ENCODE data around the gene PNPLA7. TPM values are rescaled to one million over a fixed set of nuclear protein-coding genes. Genes with fewer than 3 reads are reported as not detected.

PNPLA7 gene
- total RNA-seq, 1 experiment from 2014 or later = 1.8 TPM

DNA sequence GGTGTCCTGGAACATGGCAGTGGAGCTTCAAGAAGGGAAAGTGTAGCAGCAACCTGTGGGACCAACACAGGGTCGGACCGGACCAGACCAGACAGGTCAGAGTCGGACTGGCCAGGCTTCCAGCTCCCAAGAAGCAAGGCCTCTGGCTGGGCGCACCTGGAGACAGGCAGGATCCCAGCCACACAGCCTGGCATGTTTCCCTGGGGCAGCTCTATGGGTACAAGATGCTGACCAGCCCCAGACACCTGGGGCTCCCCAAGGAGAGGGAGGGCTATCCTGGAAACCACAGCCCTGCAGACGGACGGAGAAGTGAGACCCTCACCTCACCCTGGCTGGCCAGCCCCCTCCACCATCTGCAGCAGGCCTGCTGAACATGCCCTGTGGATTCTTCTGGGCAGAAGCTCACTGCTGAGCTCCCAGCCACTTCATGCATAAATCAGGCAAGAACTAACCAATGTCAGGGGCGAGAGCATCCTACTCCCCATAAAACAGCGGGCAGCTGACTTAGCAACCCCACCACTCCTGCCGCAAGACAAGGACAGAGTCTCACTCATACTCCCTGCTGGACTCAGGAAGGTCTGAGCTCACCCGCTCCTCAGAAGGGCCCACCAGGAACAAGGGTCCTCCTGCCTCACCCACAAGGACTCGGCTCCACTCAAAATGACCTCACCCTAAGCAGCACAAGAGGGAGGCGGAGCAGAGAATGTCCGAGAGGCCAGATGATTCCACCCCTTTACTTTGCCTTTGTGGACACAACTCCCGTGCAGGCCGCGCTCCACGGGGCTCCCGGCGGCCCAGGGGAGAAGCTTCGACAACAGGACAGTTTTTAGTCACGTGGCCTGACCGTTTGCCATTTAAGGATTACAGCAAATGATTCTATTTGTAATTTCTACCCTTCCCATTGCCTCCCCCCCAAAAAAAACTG, 31.4 kb upstream of the PNPLA7 start:
- no peak overlapping the region for H3K4me2 ChIP-seq (ENCODE audit: low read length)
- peaks cover 67% of the 10 kb centered on the region for H3K79me2 ChIP-seq (ENCODE audit: insufficient read depth, low read length)
- H4K20me1 ChIP-seq (ENCODE audit: insufficient read depth) = no peaks in the 10 kb centered on the region
- H3K36me3 ChIP-seq (ENCODE audit: control insufficient read depth in 1 of 2, insufficient read depth in 2 of 2, low read length in 2 of 2) = peaks cover 17 to 46% of the 10 kb centered on the region in 2 experiments; a peak in 3 of 4 replicates
- no peaks in the 10 kb centered on the region for H3K27me3 ChIP-seq (ENCODE audit: insufficient read depth, low read length)
- no TSS peak for BruUV-seq (replicated peaks)
- TF ChIP-seq RAD21 (IDR thresholded peaks at IDR 0.05; ENCODE audit: low read depth) (no peak), FOSL1 (IDR thresholded peaks at IDR 0.05; ENCODE audit: low read depth) (no peak), SRF (IDR thresholded peaks at IDR 0.05; ENCODE audit: low read depth) (no peak), EGR1 (IDR thresholded peaks at IDR 0.05; ENCODE audit: low read depth) (no peak), SP1 (IDR thresholded peaks at IDR 0.05; ENCODE audit: low read depth) (no peak), EZH2phosphoT487 (IDR thresholded peaks at IDR 0.05; ENCODE audit: borderline replicate concordance) (no peak), CBX3 (IDR thresholded peaks at IDR 0.05; ENCODE audit: low read depth) (no peak), EZH2 (IDR thresholded peaks at IDR 0.05) (no peak)
- TF ChIP-seq, protein P1, sequence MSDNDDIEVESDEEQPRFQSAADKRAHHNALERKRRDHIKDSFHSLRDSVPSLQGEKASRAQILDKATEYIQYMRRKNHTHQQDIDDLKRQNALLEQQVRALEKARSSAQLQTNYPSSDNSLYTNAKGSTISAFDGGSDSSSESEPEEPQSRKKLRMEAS (IDR thresholded peaks at IDR 0.05) = no peak
- TF ChIP-seq, protein P2, sequence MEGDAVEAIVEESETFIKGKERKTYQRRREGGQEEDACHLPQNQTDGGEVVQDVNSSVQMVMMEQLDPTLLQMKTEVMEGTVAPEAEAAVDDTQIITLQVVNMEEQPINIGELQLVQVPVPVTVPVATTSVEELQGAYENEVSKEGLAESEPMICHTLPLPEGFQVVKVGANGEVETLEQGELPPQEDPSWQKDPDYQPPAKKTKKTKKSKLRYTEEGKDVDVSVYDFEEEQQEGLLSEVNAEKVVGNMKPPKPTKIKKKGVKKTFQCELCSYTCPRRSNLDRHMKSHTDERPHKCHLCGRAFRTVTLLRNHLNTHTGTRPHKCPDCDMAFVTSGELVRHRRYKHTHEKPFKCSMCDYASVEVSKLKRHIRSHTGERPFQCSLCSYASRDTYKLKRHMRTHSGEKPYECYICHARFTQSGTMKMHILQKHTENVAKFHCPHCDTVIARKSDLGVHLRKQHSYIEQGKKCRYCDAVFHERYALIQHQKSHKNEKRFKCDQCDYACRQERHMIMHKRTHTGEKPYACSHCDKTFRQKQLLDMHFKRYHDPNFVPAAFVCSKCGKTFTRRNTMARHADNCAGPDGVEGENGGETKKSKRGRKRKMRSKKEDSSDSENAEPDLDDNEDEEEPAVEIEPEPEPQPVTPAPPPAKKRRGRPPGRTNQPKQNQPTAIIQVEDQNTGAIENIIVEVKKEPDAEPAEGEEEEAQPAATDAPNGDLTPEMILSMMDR (IDR thresholded peaks at IDR 0.05 in 2 of 3, conservative IDR thresholded peaks at IDR 0.05 in 1 of 3; ENCODE audit: borderline replicate concordance in 1 of 3, insufficient read depth in 1 of 3, low read depth in 2 of 3, low read length in 2 of 3) = no peak
- H3K9me3 ChIP-seq (ENCODE audit: control insufficient read depth in 1 of 2, insufficient read depth in 1 of 2, low read depth in 1 of 2, low read length in 2 of 2) = no peaks in the 10 kb centered on the region
- H3K4me1 ChIP-seq (ENCODE audit: control insufficient read depth in 1 of 2, insufficient read depth in 2 of 2, low read length in 2 of 2) = peaks cover 6 to 15% of the 10 kb centered on the region in 2 experiments; a peak in 3 of 4 replicates
- intact Hi-C loops (cut with micrococcal nuclease) = no loop called here
- ATAC-seq (no peak), DNase-seq (ENCODE audit: low read depth, low spot score) (no peak)
- POLR2A ChIA-PET = interaction anchor here (1.2 kb wide), 1 partner anchor 37 kb away, joined by 3 read pairs; the partner anchor contains the start of gene EHMT1
- no peak overlapping the region for H3K4me3 ChIP-seq (replicated peaks in 1 of 2; ENCODE audit: low read depth in 1 of 2, low read length in 2 of 2)
- no peak overlapping the region for H2AFZ ChIP-seq (ENCODE audit: low read depth, low read length, poor library complexity, severe bottlenecking)
- CTCF ChIA-PET = interaction anchor here (1.0 to 1.7 kb wide), 3 partner anchors 10 to 113 kb away, joined by 3 to 5 read pairs (median 4); partner anchors contain the start of gene MRPL41
- no peak overlapping the region for H3K9ac ChIP-seq (ENCODE audit: low read length)
- RAD21 ChIA-PET (ENCODE audit: low non-redundant PET in 1 of 2, low total read pairs in 2 of 2, uncharacterized antibody in 2 of 2, unreplicated experiment in 2 of 2) = interaction anchor here in 1 of 2 experiments (0.7 kb wide), 1 partner anchor 9 kb away, joined by 3 read pairs; no protein-coding TSS in a partner anchor
- H3K27ac ChIP-seq (ENCODE audit: low read depth, low read length) = no peak overlapping the region
- H3K9me2 ChIP-seq (ENCODE audit: insufficient read depth) = no peaks in the 10 kb centered on the region
